GM18870 (cell line): ENCODE data around the gene CACNA2D1.
A peak's percentile ranks its signal among the peaks of the same experiment; 100 is the strongest.

Source experiments
- ATAC-seq: cut with Tn5 transposase; IDR thresholded peaks from one replicate; pipeline ENCODE4 v1.9.1; 2021; ENCODE audit warnings: moderate library complexity; ENCODE audit not compliant: unreplicated experiment

CACNA2D1 gene

DNA sequence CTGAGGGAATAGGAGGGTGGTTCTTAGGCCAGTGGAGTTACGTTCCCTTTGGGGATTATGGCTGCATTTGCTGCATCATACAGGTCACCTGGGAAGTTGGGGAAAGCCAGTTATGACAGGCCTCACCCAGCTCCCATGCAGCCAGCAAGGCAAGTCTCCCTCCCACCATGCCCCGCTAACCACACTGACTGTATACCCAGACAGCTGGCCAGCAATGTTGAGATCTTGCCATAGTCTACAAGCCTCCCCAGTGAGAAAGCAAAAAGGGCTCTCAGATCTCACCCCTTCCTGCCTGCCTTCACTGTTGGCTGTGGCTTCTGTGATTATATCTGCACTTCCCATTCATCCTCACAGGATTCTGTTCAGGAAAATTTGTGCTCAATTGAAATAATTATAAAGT is 540.5 kb downstream of the CACNA2D1 start:
- ATAC-seq, result peak; percentile 19

DNA sequence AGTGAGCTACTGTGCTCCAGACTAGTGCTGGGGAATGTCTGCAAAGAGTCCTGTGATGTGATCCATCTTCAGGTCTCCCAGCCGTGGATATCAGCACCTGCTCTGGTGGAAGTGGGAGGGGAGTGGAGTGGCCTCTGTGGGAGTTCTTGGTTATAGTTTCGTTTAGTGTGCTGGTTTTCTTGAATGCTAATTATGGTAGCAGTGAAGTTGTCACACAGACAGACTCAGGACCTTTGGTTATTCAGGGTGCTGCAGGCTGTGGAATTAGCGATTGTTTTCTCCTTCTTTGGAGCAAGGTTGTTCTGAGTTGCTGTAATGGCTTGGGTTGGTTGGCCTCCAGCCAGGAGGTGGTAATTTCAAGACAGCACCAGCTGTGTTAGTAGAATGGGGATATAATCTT is 541.0 kb downstream of the CACNA2D1 start:
- peak; percentile 59 for ATAC-seq
